Right lobe of liver (tissue), 6 donors: ENCODE data around the gene LRP1. TPM values are rescaled to one million over a fixed set of nuclear protein-coding genes. Genes with fewer than 3 reads are reported as not detected.

Experiments
- ATAC-seq, 4 donors: fragments of 200-7000 bp; cut with Tn5 transposase; one replicate each; pipeline ENCODE4 v1.9.1; 2020; ENCODE audit warnings: mild to moderate bottlenecking in 4 of 4, moderate library complexity in 4 of 4
- DNase-seq, 3 donors: peaks; one replicate each; pipeline ENCODE4 v3.0.0-alpha.2; 2020
- H3K27ac ChIP-seq, 3 donors: fragments of 200-600 bp; one replicate each; pipeline ENCODE4 v1.8.0; 2022
- H3K27me3 ChIP-seq, 2 donors: fragments of 200-600 bp; one replicate each; pipeline ENCODE4 v1.8.0; 2022
- H3K36me3 ChIP-seq, 4 donors: fragments of 200-600 bp; sonication (generic) in 1 of 4; one replicate each; pipeline versions ENCODE4 v1.5.1 to v1.8.0; 2017 to 2022; ENCODE audit warnings: control low read depth in 1 of 4
- H3K4me1 ChIP-seq, 4 donors: fragments of 200-600 bp; sonication (generic) in 1 of 4; one replicate each; pipeline versions ENCODE4 v1.5.1 to v1.8.0; 2017 to 2022; ENCODE audit warnings: control low read depth in 1 of 4
- H3K4me3 ChIP-seq, 3 donors: fragments of 200-600 bp; one replicate each; pipeline ENCODE4 v1.8.0; 2022
- H3K9me3 ChIP-seq, 4 donors: fragments of 200-600 bp; sonication (generic) in 1 of 4; one replicate each; pipeline versions ENCODE4 v1.5.1 to v1.8.0; 2017 to 2022; ENCODE audit warnings: control low read depth in 1 of 4
- CTCF ChIP-seq, 4 donors: fragments of 200-600 bp in 3 of 4; fragments of 450-650 bp in 1 of 4; IDR thresholded peaks; one replicate each; pipeline versions ENCODE4 v1.5.1 to v1.8.0; 2016 to 2022; ENCODE audit warnings: antibody characterized with exemption in 4 of 4, mild to moderate bottlenecking in 2 of 4
- POLR2A ChIP-seq: fragments of 450-650 bp; IDR thresholded peaks from one replicate; pipeline ENCODE4 v1.6.1; 2017; ENCODE audit warnings: antibody characterized with exemption, mild to moderate bottlenecking
- WGBS: methylation state at CpG from one replicate; pipeline ENCODE4 v1.1.6; 2018; ENCODE audit warnings: low coverage, low lambda C conversion rate; ENCODE audit not compliant: insufficient coverage; ENCODE audit errors: missing lambda C conversion rate; 5-methylcytosine and 5-hydroxymethylcytosine counted together
- intact Hi-C, 2 donors: fragments of 100-400 bp; cut with DNase I; formaldehyde crosslinking; loops; one replicate each; pipeline versions ENCODE4 v1.11.2 to v1.14.1; 2022
- total RNA-seq, 6 experiments: library from RNA; depleted of rRNA in 2 of 6; stranded (reverse); fragments of >200 nt in 2 of 6; fragmentation: NEBNext Ultra II Directional in 3 of 6; extraction: Animal tissue kit (Norgen Biotek cat#: 25700) in 3 of 6; gene quantifications; one replicate each; pipeline versions ENCODE4 v1.1.0 to v1.2.4, GENCODE V29; 2016 to 2023
- donor health status: DM: no; HTN: yes; CAD: no.
- donor health status: DM: no; HTN: no; CAD: no.
- donor health status: DM: no; HTN: no; CAD: no.
- donor health status: DM: no; HTN: yes; CAD: no.
- donor health status: DM: no; HTN: yes; CAD: no.

The LRP1 gene
- total RNA-seq, 6 experiments from 2014 or later, result 268 to 387 (median 301) TPM

GRCh38 chr12:57088354-57089270 lies 39.7 kb upstream of the LRP1 start, which contains the start of gene NAB2:
TSS of gene NAB2 (plus strand) at chr12:57089114. CDS start at chr12:57089272, 158 bp downstream.
- TF ChIP-seq POLR2A (peak; percentile 67), CTCF (IDR thresholded peaks at IDR 0.05) (no peak)
- intact Hi-C loops, result no loop called here
- H3K36me3 ChIP-seq, result peaks cover 0 to 23% (median 10%) of the 10 kb centered on the region in 4 donors
- WGBS, result 4% methylated on average over 28 of the region's 91 CpGs
- peaks cover 0 to 20% (median 10%) of the 10 kb centered on the region in 4 donors for H3K4me1 ChIP-seq
- DNase-seq, result peak; percentile 98 to 99 (median 99)
- peak; percentile 70 to 86 (median 81) for ATAC-seq
- no peaks in the 10 kb centered on the region for H3K27me3 ChIP-seq
- H3K4me3 ChIP-seq, result peak within 1 kb of the TSS; percentile 80 to 93 (median 92)
- H3K27ac ChIP-seq, result peak within 1 kb of the TSS; percentile 96 to 98 (median 98)
- H3K9me3 ChIP-seq, result no peaks in the 10 kb centered on the region

- peak; percentile 85 to 87 (median 86) for DNase-seq
These were observed 38.7 kb upstream of the LRP1 start for GRCh38 chr12:57089271-57090245.

GRCh38 chr12:57090490-57090889 lies 37.8 kb upstream of the LRP1 start:
- Histone ChIP-seq H3K4me3 (peak overlapping the region; percentile 80 to 93 (median 92)), H3K9me3 (no peaks in the 10 kb centered on the region), H3K4me1 (peaks cover 0 to 20% (median 10%) of the 10 kb centered on the region in 4 donors), H3K27me3 (no peaks in the 10 kb centered on the region), H3K27ac (peak overlapping the region in 2 of 3 donors; percentile 77 to 85), H3K36me3 (peaks cover 0 to 33% (median 14%) of the 10 kb centered on the region in 4 donors)
- WGBS, result 38% methylated on average over 6 of the region's 6 CpGs
- no peak for ATAC-seq
- no peak for TF ChIP-seq POLR2A
- no peak for TF ChIP-seq CTCF (IDR thresholded peaks at IDR 0.05)
- no peak for DNase-seq
- intact Hi-C loops, result no loop called here

More at GRCh38 chr12:57089271-57090245, 38.7 kb upstream of the LRP1 start:
- 2% methylated on average over 25 of the region's 45 CpGs for WGBS
- peaks cover 0 to 20% (median 10%) of the 10 kb centered on the region in 4 donors for H3K4me1 ChIP-seq
- peak overlapping the region; percentile 77 to 87 (median 85) for H3K27ac ChIP-seq
- H3K9me3 ChIP-seq, result no peaks in the 10 kb centered on the region
- intact Hi-C loops, result no loop called here
- H3K27me3 ChIP-seq, result no peaks in the 10 kb centered on the region
- H3K36me3 ChIP-seq, result peaks cover 0 to 25% (median 10%) of the 10 kb centered on the region in 4 donors
- ATAC-seq, result peak; percentile 9 to 26 (median 17)
- peak; percentile 68 for TF ChIP-seq POLR2A
- TF ChIP-seq CTCF (IDR thresholded peaks at IDR 0.05), result no peak
- peak overlapping the region; percentile 80 to 93 (median 92) for H3K4me3 ChIP-seq
